ENCODE measurements around the gene ERMARD.

- TF ChIP-seq RAD21 (IDR thresholded peaks at IDR 0.05; ENCODE audit: low read depth) (no peak), USF1 (IDR thresholded peaks at IDR 0.05) (no peak), TEAD4 (IDR thresholded peaks at IDR 0.05) (no peak), MAX (IDR thresholded peaks at IDR 0.05) (no peak), TCF12 (IDR thresholded peaks at IDR 0.05; ENCODE audit: low read depth) (no peak), FOXM1 (IDR thresholded peaks at IDR 0.05; ENCODE audit: borderline replicate concordance, low read depth) (no peak), NFIC (IDR thresholded peaks at IDR 0.05) (no peak), EP300 (IDR thresholded peaks at IDR 0.05; ENCODE audit: borderline replicate concordance) (no peak), TAF1 (IDR thresholded peaks at IDR 0.05; ENCODE audit: low read depth) (no peak), ZBTB7A (IDR thresholded peaks at IDR 0.05; ENCODE audit: low read depth) (no peak), YY1 (IDR thresholded peaks at IDR 0.05; ENCODE audit: low read depth) (no peak), EGR1 (IDR thresholded peaks at IDR 0.05) (no peak), CREB1 (IDR thresholded peaks at IDR 0.05; ENCODE audit: low read depth) (no peak)
- TF ChIP-seq, protein P1, sequence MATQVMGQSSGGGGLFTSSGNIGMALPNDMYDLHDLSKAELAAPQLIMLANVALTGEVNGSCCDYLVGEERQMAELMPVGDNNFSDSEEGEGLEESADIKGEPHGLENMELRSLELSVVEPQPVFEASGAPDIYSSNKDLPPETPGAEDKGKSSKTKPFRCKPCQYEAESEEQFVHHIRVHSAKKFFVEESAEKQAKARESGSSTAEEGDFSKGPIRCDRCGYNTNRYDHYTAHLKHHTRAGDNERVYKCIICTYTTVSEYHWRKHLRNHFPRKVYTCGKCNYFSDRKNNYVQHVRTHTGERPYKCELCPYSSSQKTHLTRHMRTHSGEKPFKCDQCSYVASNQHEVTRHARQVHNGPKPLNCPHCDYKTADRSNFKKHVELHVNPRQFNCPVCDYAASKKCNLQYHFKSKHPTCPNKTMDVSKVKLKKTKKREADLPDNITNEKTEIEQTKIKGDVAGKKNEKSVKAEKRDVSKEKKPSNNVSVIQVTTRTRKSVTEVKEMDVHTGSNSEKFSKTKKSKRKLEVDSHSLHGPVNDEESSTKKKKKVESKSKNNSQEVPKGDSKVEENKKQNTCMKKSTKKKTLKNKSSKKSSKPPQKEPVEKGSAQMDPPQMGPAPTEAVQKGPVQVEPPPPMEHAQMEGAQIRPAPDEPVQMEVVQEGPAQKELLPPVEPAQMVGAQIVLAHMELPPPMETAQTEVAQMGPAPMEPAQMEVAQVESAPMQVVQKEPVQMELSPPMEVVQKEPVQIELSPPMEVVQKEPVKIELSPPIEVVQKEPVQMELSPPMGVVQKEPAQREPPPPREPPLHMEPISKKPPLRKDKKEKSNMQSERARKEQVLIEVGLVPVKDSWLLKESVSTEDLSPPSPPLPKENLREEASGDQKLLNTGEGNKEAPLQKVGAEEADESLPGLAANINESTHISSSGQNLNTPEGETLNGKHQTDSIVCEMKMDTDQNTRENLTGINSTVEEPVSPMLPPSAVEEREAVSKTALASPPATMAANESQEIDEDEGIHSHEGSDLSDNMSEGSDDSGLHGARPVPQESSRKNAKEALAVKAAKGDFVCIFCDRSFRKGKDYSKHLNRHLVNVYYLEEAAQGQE (IDR thresholded peaks at IDR 0.05; ENCODE audit: low read depth) = no peak
These were observed 50.2 kb downstream of the ERMARD start for GRCh38 chr6:169801396-169802160.

All from Ishikawa (cell line).